HCT116 (cell line): ENCODE results near the gene SELENOM.

Experiments
- ATF3 ChIP-seq: IDR thresholded peaks from 2 replicates; pipeline ENCODE4 v1.6.1; 2012
- EZH2phosphoT487 ChIP-seq: fragments of 200-600 bp; IDR thresholded peaks from 2 replicates; pipeline ENCODE4 v1.6.1; 2018; ENCODE audit warnings: antibody characterized with exemption, borderline replicate concordance
- POLR2A ChIP-seq: IDR thresholded peaks from 2 replicates; pipeline ENCODE4 v1.7.0; 2011; ENCODE audit warnings: borderline replicate concordance; ENCODE audit not compliant: insufficient read depth, insufficient read length; ENCODE audit errors: extremely low read depth
- POLR2AphosphoS5 ChIP-seq: IDR thresholded peaks from 2 replicates; pipeline ENCODE4 v1.6.1; 2011; ENCODE audit warnings: mild to moderate bottlenecking, low read depth, low read length, moderate library complexity
- RAD21 ChIP-seq: IDR thresholded peaks from 2 replicates; pipeline ENCODE4 v1.6.1; 2012; ENCODE audit warnings: low read depth, mild to moderate bottlenecking
- SIN3A ChIP-seq: IDR thresholded peaks from 2 replicates; pipeline ENCODE4 v1.6.1; 2012; ENCODE audit warnings: low read depth
- SP1 ChIP-seq: IDR thresholded peaks from 2 replicates; pipeline ENCODE4 v1.6.1; 2012; ENCODE audit warnings: low read depth
- TF ChIP-seq, protein P1 (sequence below), 3 experiments: fragments of 200-600 bp in 1 of 3; sonication (generic) in 1 of 3; IDR thresholded peaks in 2 of 3; conservative IDR thresholded peaks in 1 of 3; 2 replicates each; pipeline ENCODE4 v1.5.1; 2012 to 2017; ENCODE audit warnings: low read depth in 2 of 3, low read length in 2 of 3, antibody characterized with exemption in 1 of 3, borderline replicate concordance in 1 of 3, control low read depth in 1 of 3, mild to moderate bottlenecking in 1 of 3, mixed read lengths in 1 of 3, mixed run types in 1 of 3, moderate library complexity in 1 of 3; ENCODE audit not compliant: insufficient read depth in 1 of 3

- no peak for TF ChIP-seq POLR2AphosphoS5
- no peak for TF ChIP-seq SIN3A
- TF ChIP-seq, protein P1, sequence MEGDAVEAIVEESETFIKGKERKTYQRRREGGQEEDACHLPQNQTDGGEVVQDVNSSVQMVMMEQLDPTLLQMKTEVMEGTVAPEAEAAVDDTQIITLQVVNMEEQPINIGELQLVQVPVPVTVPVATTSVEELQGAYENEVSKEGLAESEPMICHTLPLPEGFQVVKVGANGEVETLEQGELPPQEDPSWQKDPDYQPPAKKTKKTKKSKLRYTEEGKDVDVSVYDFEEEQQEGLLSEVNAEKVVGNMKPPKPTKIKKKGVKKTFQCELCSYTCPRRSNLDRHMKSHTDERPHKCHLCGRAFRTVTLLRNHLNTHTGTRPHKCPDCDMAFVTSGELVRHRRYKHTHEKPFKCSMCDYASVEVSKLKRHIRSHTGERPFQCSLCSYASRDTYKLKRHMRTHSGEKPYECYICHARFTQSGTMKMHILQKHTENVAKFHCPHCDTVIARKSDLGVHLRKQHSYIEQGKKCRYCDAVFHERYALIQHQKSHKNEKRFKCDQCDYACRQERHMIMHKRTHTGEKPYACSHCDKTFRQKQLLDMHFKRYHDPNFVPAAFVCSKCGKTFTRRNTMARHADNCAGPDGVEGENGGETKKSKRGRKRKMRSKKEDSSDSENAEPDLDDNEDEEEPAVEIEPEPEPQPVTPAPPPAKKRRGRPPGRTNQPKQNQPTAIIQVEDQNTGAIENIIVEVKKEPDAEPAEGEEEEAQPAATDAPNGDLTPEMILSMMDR (IDR thresholded peaks at IDR 0.05 in 2 of 3, conservative IDR thresholded peaks at IDR 0.05 in 1 of 3; ENCODE audit: borderline replicate concordance in 1 of 3, insufficient read depth in 1 of 3, low read depth in 2 of 3, low read length in 2 of 3): no peak
- TF ChIP-seq EZH2phosphoT487: no peak
- no peak for TF ChIP-seq POLR2A
- TF ChIP-seq RAD21: no peak
- no peak for TF ChIP-seq SP1
- no peak for TF ChIP-seq ATF3
Measured at GRCh38 chr22:31141551-31141950, 34.2 kb upstream of the SELENOM start.
